Gastrocnemius medialis (tissue), 4 donors: ENCODE measurements around the gene ARID5B. TPM values are rescaled to one million over a fixed set of nuclear protein-coding genes. Genes with fewer than 3 reads are reported as not detected.

Experiments used
- ATAC-seq, 2 donors: fragments of 150-250 bp; one replicate each; pipeline ENCODE4 v1.9.1; 2016
- DNase-seq, 2 donors: peaks; one replicate each; pipeline ENCODE4 v3.0.0-alpha.2; 2019
- H3K27ac ChIP-seq, 4 donors: fragments of 200-600 bp; sonication (generic); 1 replicate in 1 of 4; 2 replicates in 3 of 4; pipeline ENCODE4 v1.5.1; 2016 to 2018; ENCODE audit warnings: mild to moderate bottlenecking in 2 of 4, moderate library complexity in 1 of 4
- H3K27me3 ChIP-seq, 3 donors: fragments of 200-600 bp; sonication (generic) in 2 of 3; 1 replicate in 1 of 3; 2 replicates in 2 of 3; pipeline versions ENCODE4 v1.5.1 to v1.6.0; 2016 to 2019; ENCODE audit warnings: mild to moderate bottlenecking in 1 of 3, moderate library complexity in 1 of 3
- H3K36me3 ChIP-seq, 2 donors: fragments of 200-600 bp; sonication (generic) in 1 of 2; one replicate each; pipeline ENCODE4 v1.5.1; 2017 to 2018
- H3K4me1 ChIP-seq, 2 donors: fragments of 200-600 bp; sonication (generic) in 1 of 2; one replicate each; pipeline ENCODE4 v1.5.1; 2016 to 2017; ENCODE audit warnings: mild to moderate bottlenecking in 2 of 2
- H3K4me3 ChIP-seq, 4 donors: fragments of 200-600 bp; sonication (generic) in 3 of 4; 1 replicate in 1 of 4; 2 replicates in 3 of 4; pipeline ENCODE4 v1.5.1; 2016 to 2019; ENCODE audit warnings: mild to moderate bottlenecking in 2 of 4
- H3K9me3 ChIP-seq, 3 donors: fragments of 200-600 bp; sonication (generic) in 2 of 3; 1 replicate in 1 of 3; 2 replicates in 2 of 3; pipeline ENCODE4 v1.5.1; 2016 to 2019
- POLR2A ChIP-seq, 2 donors: fragments of 450-650 bp; IDR thresholded peaks; one replicate each; pipeline ENCODE4 v1.6.1; 2017; ENCODE audit warnings: antibody characterized with exemption in 2 of 2, mild to moderate bottlenecking in 2 of 2, moderate library complexity in 2 of 2
- in situ Hi-C, 4 donors: fragments of 200-750 bp; cut with MboI; loops; one replicate each; pipeline versions ENCODE4 v1.15.0 to v1.8.0; 2017; ENCODE audit warnings: low sequenced_read_pairs in 4 of 4
- intact Hi-C: fragments of 100-400 bp; cut with DNase I; formaldehyde crosslinking; loops from one replicate; pipeline ENCODE4 v1.15.1; 2023; ENCODE audit warnings: low total_unique reads
- total RNA-seq, 4 donors: library from RNA; depleted of rRNA; stranded (reverse); fragments of >200 nt; gene quantifications; one replicate each; pipeline versions ENCODE4 v1.1.0 to v1.2.3, GENCODE V29; 2016
- TF ChIP-seq, protein P1 (sequence below), 5 experiments: fragments of 450-650 bp in 3 of 5; fragments of 200-600 bp in 2 of 5; sonication (generic) in 2 of 5; IDR thresholded peaks in 4 of 5; conservative IDR thresholded peaks in 1 of 5; 1 replicate in 4 of 5; 2 replicates in 1 of 5; pipeline ENCODE4 v1.5.1; 2016 to 2019; ENCODE audit warnings: antibody characterized with exemption in 5 of 5, mild to moderate bottlenecking in 3 of 5, moderate library complexity in 3 of 5

The ARID5B gene
- total RNA-seq, 4 donors from 2014 or later, result 156 to 512 (median 263) TPM

DNA sequence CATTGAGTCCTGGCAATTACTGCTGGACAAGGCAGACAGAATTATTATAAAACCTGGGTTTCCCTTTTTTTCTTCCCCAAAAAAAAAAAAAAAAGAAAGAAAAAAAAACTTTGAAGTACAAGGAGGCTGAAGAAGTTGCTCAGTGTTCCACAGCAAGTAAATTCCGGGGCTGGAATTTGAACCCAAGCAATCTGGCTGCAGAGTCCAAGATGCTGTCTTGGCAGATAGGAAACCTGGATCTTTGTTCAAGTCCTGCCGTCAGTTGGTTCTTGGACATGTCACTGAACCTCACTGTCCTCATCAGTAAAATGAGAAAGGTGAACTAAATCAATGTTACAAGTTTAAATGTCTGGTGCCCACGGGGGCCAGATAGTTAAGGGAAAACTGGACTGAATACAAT lies 35.3 kb downstream of the ARID5B start:
- Histone ChIP-seq H3K27me3 (no peaks in the 10 kb centered on the region), H3K4me1 (peaks cover 23 to 25% of the 10 kb centered on the region in 2 donors), H3K27ac (no peak overlapping the region), H3K4me3 (no peak overlapping the region), H3K36me3 (no peaks in the 10 kb centered on the region), H3K9me3 (no peaks in the 10 kb centered on the region)
- ATAC-seq (no peak), DNase-seq (no peak)
- intact Hi-C loops (no loop called here), in situ Hi-C loops (no loop called here)
- TF ChIP-seq, protein P1, sequence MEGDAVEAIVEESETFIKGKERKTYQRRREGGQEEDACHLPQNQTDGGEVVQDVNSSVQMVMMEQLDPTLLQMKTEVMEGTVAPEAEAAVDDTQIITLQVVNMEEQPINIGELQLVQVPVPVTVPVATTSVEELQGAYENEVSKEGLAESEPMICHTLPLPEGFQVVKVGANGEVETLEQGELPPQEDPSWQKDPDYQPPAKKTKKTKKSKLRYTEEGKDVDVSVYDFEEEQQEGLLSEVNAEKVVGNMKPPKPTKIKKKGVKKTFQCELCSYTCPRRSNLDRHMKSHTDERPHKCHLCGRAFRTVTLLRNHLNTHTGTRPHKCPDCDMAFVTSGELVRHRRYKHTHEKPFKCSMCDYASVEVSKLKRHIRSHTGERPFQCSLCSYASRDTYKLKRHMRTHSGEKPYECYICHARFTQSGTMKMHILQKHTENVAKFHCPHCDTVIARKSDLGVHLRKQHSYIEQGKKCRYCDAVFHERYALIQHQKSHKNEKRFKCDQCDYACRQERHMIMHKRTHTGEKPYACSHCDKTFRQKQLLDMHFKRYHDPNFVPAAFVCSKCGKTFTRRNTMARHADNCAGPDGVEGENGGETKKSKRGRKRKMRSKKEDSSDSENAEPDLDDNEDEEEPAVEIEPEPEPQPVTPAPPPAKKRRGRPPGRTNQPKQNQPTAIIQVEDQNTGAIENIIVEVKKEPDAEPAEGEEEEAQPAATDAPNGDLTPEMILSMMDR (IDR thresholded peaks at IDR 0.05 in 4 of 5, conservative IDR thresholded peaks at IDR 0.05 in 1 of 5), result no peak
- no peak for TF ChIP-seq POLR2A (IDR thresholded peaks at IDR 0.05)

DNA sequence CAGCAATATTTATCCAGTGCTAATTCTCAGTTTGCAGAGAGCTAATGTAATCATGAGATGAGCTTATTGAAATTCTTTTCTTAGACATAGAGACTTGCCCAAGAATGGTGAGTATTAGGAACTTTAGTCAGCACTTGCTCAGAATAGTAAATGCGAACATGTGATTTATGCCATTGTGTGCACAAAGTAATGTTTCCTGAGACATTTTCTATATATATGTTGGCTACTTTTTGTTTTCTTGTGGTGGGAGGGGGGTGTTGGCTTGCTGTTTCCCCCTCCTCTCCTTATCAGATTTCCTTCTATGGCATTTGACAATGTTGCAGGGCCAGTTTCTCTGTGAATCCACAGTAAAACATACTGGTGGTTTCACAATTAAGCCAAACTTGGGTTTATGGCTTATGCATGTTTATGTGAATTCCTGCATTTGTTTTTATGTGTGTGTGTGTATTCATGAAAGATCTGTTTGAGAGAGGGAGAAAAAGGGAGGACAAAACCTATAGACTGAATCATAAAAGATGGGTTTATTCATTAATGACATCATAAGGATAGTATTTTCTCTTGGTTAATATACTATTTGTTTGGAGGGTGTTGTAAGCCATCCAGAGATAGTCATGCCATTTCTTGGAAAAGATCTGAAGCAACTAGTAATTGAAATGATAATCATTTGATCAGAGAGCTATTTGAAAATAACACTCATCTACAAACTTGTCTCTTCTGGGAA lies 36.3 kb downstream of the ARID5B start:
- DNase-seq, result no peak
- no peaks in the 10 kb centered on the region for H3K27me3 ChIP-seq
- in situ Hi-C loops, result no loop called here
- peaks cover 23 to 25% of the 10 kb centered on the region in 2 donors for H3K4me1 ChIP-seq
- peak in 1 of 2 donors; percentile 30 for ATAC-seq
- TF ChIP-seq, protein P1 (IDR thresholded peaks at IDR 0.05 in 4 of 5, conservative IDR thresholded peaks at IDR 0.05 in 1 of 5), result no peak
- no peak for TF ChIP-seq POLR2A (IDR thresholded peaks at IDR 0.05)
- no peaks in the 10 kb centered on the region for H3K36me3 ChIP-seq
- intact Hi-C loops, result no loop called here
- peak overlapping the region in 2 of 4 donors; percentile 3 to 20 for H3K27ac ChIP-seq
- no peaks in the 10 kb centered on the region for H3K9me3 ChIP-seq
- no peak overlapping the region for H3K4me3 ChIP-seq

DNA sequence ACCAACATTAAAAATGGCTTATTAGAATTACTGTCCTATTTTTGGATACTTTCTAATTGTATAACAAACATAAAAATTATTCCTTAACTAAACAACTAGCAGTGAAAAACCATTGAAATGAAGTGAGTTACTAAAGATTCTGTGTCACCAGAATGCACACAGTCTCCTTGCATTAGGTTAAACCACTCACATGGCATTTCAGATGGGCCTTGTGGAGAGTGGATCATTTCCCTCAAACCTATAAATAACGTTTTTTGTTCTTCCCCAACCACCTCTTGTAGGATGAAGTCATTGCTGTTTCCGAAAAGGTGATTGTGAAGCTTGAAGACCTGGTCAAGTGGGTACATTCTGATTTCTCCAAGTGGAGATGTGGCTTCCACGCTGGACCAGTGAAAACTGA lies 38.4 kb downstream of the ARID5B start:
- ATAC-seq (no peak), DNase-seq (no peak)
- intact Hi-C loops (loop anchor here (5.0 kb wide), 1 partner anchor 42 kb away; no protein-coding TSS in a partner anchor), in situ Hi-C loops (no loop called here)
- no peak overlapping the region for H3K4me3 ChIP-seq
- no peak for TF ChIP-seq POLR2A (IDR thresholded peaks at IDR 0.05)
- H3K27ac ChIP-seq, result no peak overlapping the region
- H3K9me3 ChIP-seq, result no peaks in the 10 kb centered on the region
- H3K27me3 ChIP-seq, result no peaks in the 10 kb centered on the region
- no peaks in the 10 kb centered on the region for H3K36me3 ChIP-seq
- H3K4me1 ChIP-seq, result peaks cover 28 to 34% of the 10 kb centered on the region in 2 donors

DNA sequence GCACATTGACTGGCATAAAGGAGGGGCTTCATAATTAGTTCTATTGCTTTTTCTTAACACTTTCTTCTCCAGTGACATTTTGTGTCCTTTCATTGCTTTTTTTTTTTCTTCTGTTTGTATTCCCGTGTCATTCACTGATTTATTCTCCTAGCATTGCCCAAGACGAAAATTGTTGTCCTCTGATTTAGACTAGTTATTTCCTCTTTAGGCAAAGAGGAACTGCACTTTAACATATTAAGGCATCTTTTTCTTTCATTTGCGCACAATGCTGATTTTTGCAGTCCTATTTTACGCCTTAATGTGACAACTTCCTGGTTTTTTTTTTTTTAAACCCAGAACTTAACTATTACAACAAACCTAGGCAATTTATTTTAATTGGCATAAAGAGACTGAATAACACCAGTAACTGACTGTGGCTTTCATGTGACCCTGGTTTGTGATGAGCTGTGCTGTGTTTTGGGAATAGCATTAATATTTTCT lies 39.7 kb downstream of the ARID5B start:
- no peak for TF ChIP-seq POLR2A (IDR thresholded peaks at IDR 0.05)
- TF ChIP-seq, protein P1 (IDR thresholded peaks at IDR 0.05 in 4 of 5, conservative IDR thresholded peaks at IDR 0.05 in 1 of 5), result no peak
- Histone ChIP-seq H3K4me1 (peaks cover 28 to 34% of the 10 kb centered on the region in 2 donors), H3K27me3 (no peaks in the 10 kb centered on the region), H3K36me3 (no peaks in the 10 kb centered on the region), H3K9me3 (no peaks in the 10 kb centered on the region), H3K27ac (no peak overlapping the region), H3K4me3 (no peak overlapping the region)
- intact Hi-C loops, result loop anchor here (5.0 kb wide), 1 partner anchor 41 kb away; no protein-coding TSS in a partner anchor
- DNase-seq (no peak), ATAC-seq (no peak)
- in situ Hi-C loops, result no loop called here

DNA sequence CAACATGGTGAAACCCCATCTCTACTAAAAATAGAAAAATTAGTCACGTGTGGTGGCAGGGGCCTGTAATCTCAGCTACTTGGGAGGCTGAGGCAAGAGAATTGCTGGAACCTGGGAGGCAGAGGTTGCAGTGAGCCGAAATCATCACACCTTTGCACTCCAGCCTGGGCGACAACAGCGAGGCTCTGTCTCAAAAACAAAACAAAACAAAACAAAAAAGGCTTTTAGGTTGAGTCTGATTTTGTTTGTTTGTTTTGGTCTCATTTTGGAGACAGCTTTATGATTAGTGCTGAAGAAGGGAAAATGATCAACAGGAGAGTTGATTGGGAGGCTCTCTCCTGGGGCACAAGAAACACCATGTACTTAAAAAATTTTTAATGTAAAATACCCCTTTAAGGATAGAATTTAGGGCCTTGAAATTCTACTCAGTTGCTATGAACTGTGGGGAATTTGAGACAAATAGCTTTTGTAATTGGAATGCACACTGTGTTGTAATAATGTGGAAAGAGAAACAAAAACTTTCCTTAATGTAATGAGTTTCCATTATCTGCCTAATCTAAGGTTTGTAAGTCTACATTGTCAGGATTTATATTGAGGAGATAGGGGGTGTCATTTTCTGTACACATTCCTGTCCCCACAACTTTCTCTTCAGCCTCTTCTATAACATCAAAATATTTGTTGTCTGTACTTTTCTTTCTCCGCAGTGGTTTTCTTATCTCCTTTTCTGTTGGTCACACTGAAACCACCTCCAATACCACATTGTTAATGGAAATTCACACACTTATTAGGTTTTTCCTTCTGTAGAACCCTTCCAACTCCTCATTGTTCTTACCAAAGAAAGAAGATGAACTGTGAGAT lies 41.3 kb downstream of the ARID5B start:
- no peak for TF ChIP-seq POLR2A (IDR thresholded peaks at IDR 0.05)
- TF ChIP-seq, protein P1 (IDR thresholded peaks at IDR 0.05 in 4 of 5, conservative IDR thresholded peaks at IDR 0.05 in 1 of 5), result no peak
- DNase-seq, result no peak
- no peaks in the 10 kb centered on the region for H3K9me3 ChIP-seq
- no peaks in the 10 kb centered on the region for H3K27me3 ChIP-seq
- H3K36me3 ChIP-seq, result no peaks in the 10 kb centered on the region
- intact Hi-C loops, result loop anchor here (5.0 kb wide), 1 partner anchor 39 kb away; no protein-coding TSS in a partner anchor
- peak overlapping the region in 3 of 4 donors; percentile 4 to 14 (median 8) for H3K4me3 ChIP-seq
- peak in 1 of 2 donors; percentile 61 for ATAC-seq
- H3K4me1 ChIP-seq, result peaks cover 20 to 25% of the 10 kb centered on the region in 2 donors
- peak overlapping the region; percentile 55 to 75 (median 64) for H3K27ac ChIP-seq
- in situ Hi-C loops, result no loop called here
